Measurements from ENCODE around the gene NUTF2. TPM values are rescaled to one million over a fixed set of nuclear protein-coding genes. Genes with fewer than 3 reads are reported as not detected.

NUTF2 gene
- total and polyA plus RNA-seq, 10 of the 15 experiments (the other 5 are each of a cell fraction or from before 2014, with no cell fraction given), result 116 to 342 (median 202) TPM

- in situ Hi-C loops (cut with MboI) (no loop called here), intact Hi-C loops (cut with micrococcal nuclease; ENCODE audit: unreplicated experiment) (no loop called here)
- Histone ChIP-seq H3K4me1 (ENCODE audit: control insufficient read depth, insufficient read depth, low read length) (peaks cover 7% of the 10 kb centered on the region), H3K27me3 (replicated peaks in 1 of 2; ENCODE audit: control insufficient read depth in 2 of 2, insufficient read depth in 2 of 2, low read length in 1 of 2) (no peaks in the 10 kb centered on the region), H3K36me3 (ENCODE audit: control insufficient read depth in 2 of 2, insufficient read depth in 2 of 2, low read length in 1 of 2) (peaks cover 16 to 29% of the 10 kb centered on the region in 2 experiments), H3K4me2 (ENCODE audit: control insufficient read depth, insufficient read depth) (no peak overlapping the region), H3K9me3 (replicated peaks; ENCODE audit: control insufficient read depth, insufficient read depth, low read length) (no peaks in the 10 kb centered on the region), H2AFZ (ENCODE audit: control insufficient read depth, low read depth, low read length) (no peak overlapping the region), H3K27ac (ENCODE audit: control insufficient read depth, insufficient read depth) (no peak overlapping the region), H3K9ac (ENCODE audit: control insufficient read depth, insufficient read depth, low read length) (no peak overlapping the region), H4K20me1 (ENCODE audit: control insufficient read depth, insufficient read depth) (peaks cover 4% of the 10 kb centered on the region; the same call in 1 of the 2 replicates), H3K79me2 (ENCODE audit: control insufficient read depth, insufficient read depth, low read length) (peaks cover 18% of the 10 kb centered on the region), H3K4me3 (no peak overlapping the region)
- no peak for ATAC-seq
- TF ChIP-seq SKIL (IDR thresholded peaks at IDR 0.05; ENCODE audit: low read depth, poor library complexity, severe bottlenecking) (no peak), ZNF24 (IDR thresholded peaks at IDR 0.05) (no peak), CBX5 (IDR thresholded peaks at IDR 0.05; ENCODE audit: low read depth) (no peak), ZNF274 (IDR thresholded peaks at IDR 0.05; ENCODE audit: insufficient read depth, insufficient read length) (no peak), TCF3 (IDR thresholded peaks at IDR 0.05; ENCODE audit: borderline replicate concordance, insufficient read depth, low read depth, low read length) (no peak), FOXM1 (IDR thresholded peaks at IDR 0.05; ENCODE audit: low read depth, low read length) (no peak), ASH2L (IDR thresholded peaks at IDR 0.05; ENCODE audit: borderline replicate concordance, low read depth) (no peak), POLR2A (IDR thresholded peaks at IDR 0.05; ENCODE audit: low read depth, low read length) (no peak), NFYB (IDR thresholded peaks at IDR 0.05; ENCODE audit: insufficient read depth, low read depth, low read length) (no peak), EP300 (IDR thresholded peaks at IDR 0.05; ENCODE audit: borderline replicate concordance in 1 of 2, control insufficient read depth in 1 of 2, low read depth in 2 of 2, low read length in 2 of 2) (no peak), RB1 (IDR thresholded peaks at IDR 0.05; ENCODE audit: borderline replicate concordance) (no peak)
- CTCF ChIA-PET, result interaction anchor here (1.1 to 1.3 kb wide), 2 partner anchors 9 to 53 kb away, joined by 3 to 4 read pairs; no protein-coding TSS in a partner anchor
- SMC1A ChIA-PET (ENCODE audit: uncharacterized antibody, unreplicated experiment), result interaction anchor here (1.0 kb wide), 1 partner anchor 63 kb away, joined by 3 read pairs; no protein-coding TSS in a partner anchor
- RAD21 ChIA-PET (ENCODE audit: unreplicated experiment), result no interaction called here
- POLR2A ChIA-PET, result interaction anchor here (0.6 to 2.0 kb wide), 2 partner anchors 99 to 222 kb away, joined by 4 read pairs; partner anchors contain the start of gene SLC12A4
- no peak for FAIRE-seq
- no peak for DNase-seq (ENCODE audit: low read depth, low spot score)
- no TSS peak for BruUV-seq (replicated peaks)
- 88% methylated on average over 7 of the region's 7 CpGs for WGBS (ENCODE audit: insufficient coverage, insufficient replicate concordance, low lambda C conversion rate, missing lambda C conversion rate)
Observed at GRCh38 chr16:67869653-67870052, 22.9 kb downstream of the NUTF2 start.

Measured in GM12878 (cell line).